SK-N-SH (cell line): ENCODE results near the gene INPP5A. TPM values are rescaled to one million over a fixed set of nuclear protein-coding genes. Genes with fewer than 3 reads are reported as not detected.

ENCODE experiments used
- CTCF ChIA-PET: fragments of 300-600, 350-600 bp; formaldehyde crosslinking; extraction: SDS; loops from one replicate; lab custom pipeline; 2021; lab: Yijun Ruan, JAX
- POLR2A ChIA-PET: fragments of 350-600 bp; sonication (Branson Sonifier 250); formaldehyde crosslinking; extraction: SDS; loops from one replicate; lab custom pipeline; 2020; ENCODE audit warnings: antibody characterized with exemption, inconsistent platforms; lab: Yijun Ruan, JAX
- DNase-seq: peaks from one replicate; pipeline ENCODE4 v3.0.0; 2012
- H2AFZ ChIP-seq: fragments of 200-600 bp; sonication (generic); 2 replicates; pipeline ENCODE4 v1.8.1; 2016; ENCODE audit warnings: antibody characterized with exemption, mild to moderate bottlenecking, low read depth
- H3F3A ChIP-seq: fragments of 200-600 bp; sonication (generic); replicated peaks from 2 replicates; pipeline ENCODE3; 2016; ENCODE audit warnings: antibody characterized with exemption, mild to moderate bottlenecking; ENCODE audit not compliant: insufficient read depth
- H3K27ac ChIP-seq, 2 experiments: fragments of 200-500 bp in 1 of 2; fragments of 200-600 bp in 1 of 2; sonication (Bioruptor generic) in 1 of 2; sonication (generic), shearing (Covaris generic) in 1 of 2; 2 replicates each; pipeline versions ENCODE4 v1.5.1 to v1.6.1; 2014 to 2016; ENCODE audit warnings: low read depth in 2 of 2, inconsistent platforms in 1 of 2, low read length in 1 of 2, mild to moderate bottlenecking in 1 of 2, mixed read lengths in 1 of 2
- H3K27me3 ChIP-seq: fragments of 200-600 bp; sonication (generic), shearing (Covaris generic); 2 replicates; pipeline ENCODE4 v1.6.1; 2016; ENCODE audit warnings: mixed run types; ENCODE audit not compliant: insufficient read depth
- H3K36me3 ChIP-seq, 2 experiments: fragments of 200-500 bp in 1 of 2; fragments of 200-600 bp in 1 of 2; sonication (Bioruptor generic) in 1 of 2; sonication (generic) in 1 of 2; replicated peaks in 1 of 2; 2 replicates each; pipeline versions ENCODE3 to v1.5.1; 2014 to 2016; ENCODE audit warnings: low read length in 1 of 2, mild to moderate bottlenecking in 1 of 2; ENCODE audit not compliant: insufficient read depth in 2 of 2, control insufficient read depth in 1 of 2
- H3K4me1 ChIP-seq, 2 experiments: fragments of 200-500 bp in 1 of 2; fragments of 200-600 bp in 1 of 2; sonication (Bioruptor generic) in 1 of 2; sonication (generic), shearing (Covaris generic) in 1 of 2; 2 replicates each; pipeline versions ENCODE4 v1.5.1 to v1.6.1; 2014 to 2016; ENCODE audit warnings: low read depth in 1 of 2, low read length in 1 of 2, mixed run types in 1 of 2; ENCODE audit not compliant: insufficient read depth in 2 of 2, control insufficient read depth in 1 of 2
- H3K4me2 ChIP-seq: fragments of 200-600 bp; sonication (generic), shearing (Covaris generic); 2 replicates; pipeline ENCODE4 v1.6.1; 2017; ENCODE audit warnings: mixed run types
- H3K4me3 ChIP-seq, 2 experiments: fragments of 200-500 bp in 1 of 2; fragments of 200-600 bp in 1 of 2; sonication (Bioruptor generic) in 1 of 2; sonication (generic), shearing (Covaris generic) in 1 of 2; 2 replicates each; pipeline versions ENCODE4 v1.5.1 to v1.8.1; 2014 to 2016; ENCODE audit warnings: low read depth in 2 of 2, inconsistent platforms in 1 of 2, low read length in 1 of 2, mild to moderate bottlenecking in 1 of 2, mixed read lengths in 1 of 2, moderate library complexity in 1 of 2
- H3K79me2 ChIP-seq: fragments of 200-600 bp; sonication (generic); 2 replicates; pipeline ENCODE4 v1.8.1; 2017; ENCODE audit warnings: mild to moderate bottlenecking; ENCODE audit not compliant: insufficient read depth
- H3K9ac ChIP-seq: fragments of 200-600 bp; sonication (generic); 2 replicates; pipeline ENCODE4 v1.6.1; 2017; ENCODE audit warnings: mixed run types
- H3K9me2 ChIP-seq: fragments of 200-600 bp; sonication (generic); 2 replicates; pipeline ENCODE4 v1.6.1; 2017; ENCODE audit warnings: mixed run types
- H3K9me3 ChIP-seq: fragments of 200-600 bp; sonication (generic); 2 replicates; pipeline ENCODE4 v1.6.1; 2017; ENCODE audit warnings: mixed run types, mild to moderate bottlenecking, moderate library complexity
- H4K20me1 ChIP-seq: fragments of 200-600 bp; sonication (generic); 2 replicates; pipeline ENCODE4 v1.6.1; 2017; ENCODE audit warnings: mild to moderate bottlenecking, mixed run types; ENCODE audit not compliant: insufficient read depth
- CHD2 ChIP-seq: fragments of 150-350 bp; IDR thresholded peaks from 2 replicates; pipeline ENCODE4 v1.6.1; 2018; ENCODE audit warnings: low read length; ENCODE audit not compliant: partially characterized antibody
- ELF1 ChIP-seq: IDR thresholded peaks from 2 replicates; pipeline ENCODE4 v1.4.0; 2012
- EZH2phosphoT487 ChIP-seq: fragments of 200-600 bp; sonication (generic); IDR thresholded peaks from 2 replicates; pipeline ENCODE4 v1.6.1; 2017; ENCODE audit warnings: low read depth, mixed run types, mild to moderate bottlenecking, antibody characterized with exemption, moderate library complexity, borderline replicate concordance
- FOSL2 ChIP-seq: IDR thresholded peaks from 2 replicates; pipeline ENCODE4 v1.4.0; 2012; ENCODE audit warnings: low read depth, mild to moderate bottlenecking, moderate library complexity, borderline replicate concordance
- FOXM1 ChIP-seq: IDR thresholded peaks from 2 replicates; pipeline ENCODE4 v1.4.0; 2012; ENCODE audit warnings: low read depth, mild to moderate bottlenecking
- JUND ChIP-seq: IDR thresholded peaks from 2 replicates; pipeline ENCODE4 v1.4.0; 2012
- MEF2A ChIP-seq: IDR thresholded peaks from 2 replicates; pipeline ENCODE4 v1.4.0; 2012; ENCODE audit warnings: low read depth, borderline replicate concordance
- MXI1 ChIP-seq: IDR thresholded peaks from 2 replicates; pipeline ENCODE4 v1.6.1; 2012; ENCODE audit warnings: mild to moderate bottlenecking, low read depth, low read length, improper control_type of control experiment
- RFX5 ChIP-seq: IDR thresholded peaks from 2 replicates; pipeline ENCODE4 v1.6.1; 2012; ENCODE audit warnings: mild to moderate bottlenecking, improper control_type of control experiment, low read length
- RXRA ChIP-seq: IDR thresholded peaks from 2 replicates; pipeline ENCODE4 v1.4.0; 2012; ENCODE audit warnings: low read depth, mild to moderate bottlenecking, borderline replicate concordance
- SMC3 ChIP-seq: IDR thresholded peaks from 2 replicates; pipeline ENCODE4 v1.6.1; 2012; ENCODE audit warnings: low read depth, low read length, improper control_type of control experiment
- TAF1 ChIP-seq: IDR thresholded peaks from 2 replicates; pipeline ENCODE4 v1.6.1; 2012; ENCODE audit warnings: low read depth, mild to moderate bottlenecking, low read length, moderate library complexity, borderline replicate concordance
- TEAD4 ChIP-seq: IDR thresholded peaks from 2 replicates; pipeline ENCODE4 v1.4.0; 2012; ENCODE audit warnings: mild to moderate bottlenecking, borderline replicate concordance; ENCODE audit not compliant: insufficient read depth
- YY1 ChIP-seq: IDR thresholded peaks from 2 replicates; pipeline ENCODE4 v1.4.0; 2012; ENCODE audit warnings: low read depth, mild to moderate bottlenecking
- WGBS: methylation state at CpG from one replicate; pipeline ENCODE4 v1.1.6; 2017; ENCODE audit warnings: low lambda C conversion rate; 5-methylcytosine and 5-hydroxymethylcytosine counted together
- polyA plus RNA-seq, 3 experiments: library from polyadenylated mRNA; depleted of rRNA; stranded (reverse); fragments of >200 nt; gene quantifications; 2 replicates each; pipeline ENCODE4 v1.2.3, GENCODE V29; 2012
- TF ChIP-seq, protein P1 (sequence below): IDR thresholded peaks from 2 replicates; pipeline ENCODE4 v1.4.0; 2012; ENCODE audit warnings: low read depth
- TF ChIP-seq, protein P2 (sequence below): fragments of 150-350 bp; IDR thresholded peaks from 2 replicates; pipeline ENCODE4 v1.6.1; 2016; ENCODE audit warnings: mild to moderate bottlenecking, low read depth, low read length
- TF ChIP-seq, protein P3 (sequence below): IDR thresholded peaks from 2 replicates; pipeline ENCODE4 v1.4.0; 2012; ENCODE audit warnings: low read depth, borderline replicate concordance

Gene INPP5A
- polyA plus RNA-seq, 1 of the 3 experiments (the other 2 are of a cell fraction) = 12.0 TPM

DNA sequence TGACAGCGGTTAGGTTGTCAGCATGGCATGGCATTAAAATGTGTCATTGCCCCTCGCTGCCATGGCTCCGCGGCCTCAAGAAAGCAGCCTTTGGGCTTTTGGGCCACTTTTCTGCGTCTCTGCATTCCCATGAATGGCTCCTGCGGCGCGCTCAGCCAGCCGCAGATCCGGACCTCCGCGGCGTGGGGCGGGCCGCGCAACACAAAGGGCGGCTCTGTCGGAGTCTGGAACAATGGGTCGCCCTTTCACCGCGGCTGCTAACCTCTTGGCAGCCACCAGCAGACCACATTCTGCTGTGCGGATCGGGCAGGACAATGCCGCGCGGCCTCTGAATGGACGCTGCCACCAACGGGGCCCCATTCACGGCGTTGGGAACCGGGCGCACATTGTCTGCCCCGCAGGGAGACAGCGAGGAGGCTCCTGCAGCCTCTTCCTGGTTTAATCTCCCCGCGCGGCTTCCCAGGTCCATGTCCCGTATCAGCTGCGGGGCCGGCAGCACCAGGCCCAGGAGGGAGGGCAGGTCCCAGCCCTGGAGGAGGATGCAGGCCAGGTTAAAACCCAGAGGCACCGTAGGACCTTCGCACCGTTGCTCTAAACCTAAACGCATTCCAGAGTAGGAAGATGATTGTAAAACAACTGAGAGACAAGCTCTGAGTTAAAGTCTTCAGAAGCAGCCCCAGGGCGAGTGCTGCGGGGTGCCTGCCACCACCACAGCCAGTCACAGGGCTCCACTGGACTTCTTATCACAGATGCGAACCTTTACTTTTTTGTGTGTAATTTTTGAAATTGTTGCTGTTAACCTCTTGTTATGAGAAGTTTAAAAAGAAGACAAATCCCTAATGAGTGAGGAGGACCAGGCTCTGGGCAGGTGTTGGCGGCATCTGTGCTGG, 176.8 kb downstream of the INPP5A start:
- DNase-seq = no peak
- Histone ChIP-seq H3K9me2 (no peaks in the 10 kb centered on the region), H4K20me1 (no peaks in the 10 kb centered on the region), H3K27me3 (no peaks in the 10 kb centered on the region), H3K4me1 (no peaks in the 10 kb centered on the region), H2AFZ (no peak overlapping the region), H3K9me3 (no peaks in the 10 kb centered on the region), H3K9ac (no peak overlapping the region), H3F3A (no peaks in the 10 kb centered on the region), H3K79me2 (no peaks in the 10 kb centered on the region), H3K27ac (no peak overlapping the region), H3K4me3 (no peak overlapping the region), H3K4me2 (no peak overlapping the region), H3K36me3 (no peaks in the 10 kb centered on the region)
- WGBS = 92% methylated on average over 24 of the region's 48 CpGs
- TF ChIP-seq ELF1 = no peak
- TF ChIP-seq EZH2phosphoT487 = no peak
- TF ChIP-seq MXI1 = no peak
- ChIA-PET CTCF (no interaction called here), POLR2A (no interaction called here)

DNA sequence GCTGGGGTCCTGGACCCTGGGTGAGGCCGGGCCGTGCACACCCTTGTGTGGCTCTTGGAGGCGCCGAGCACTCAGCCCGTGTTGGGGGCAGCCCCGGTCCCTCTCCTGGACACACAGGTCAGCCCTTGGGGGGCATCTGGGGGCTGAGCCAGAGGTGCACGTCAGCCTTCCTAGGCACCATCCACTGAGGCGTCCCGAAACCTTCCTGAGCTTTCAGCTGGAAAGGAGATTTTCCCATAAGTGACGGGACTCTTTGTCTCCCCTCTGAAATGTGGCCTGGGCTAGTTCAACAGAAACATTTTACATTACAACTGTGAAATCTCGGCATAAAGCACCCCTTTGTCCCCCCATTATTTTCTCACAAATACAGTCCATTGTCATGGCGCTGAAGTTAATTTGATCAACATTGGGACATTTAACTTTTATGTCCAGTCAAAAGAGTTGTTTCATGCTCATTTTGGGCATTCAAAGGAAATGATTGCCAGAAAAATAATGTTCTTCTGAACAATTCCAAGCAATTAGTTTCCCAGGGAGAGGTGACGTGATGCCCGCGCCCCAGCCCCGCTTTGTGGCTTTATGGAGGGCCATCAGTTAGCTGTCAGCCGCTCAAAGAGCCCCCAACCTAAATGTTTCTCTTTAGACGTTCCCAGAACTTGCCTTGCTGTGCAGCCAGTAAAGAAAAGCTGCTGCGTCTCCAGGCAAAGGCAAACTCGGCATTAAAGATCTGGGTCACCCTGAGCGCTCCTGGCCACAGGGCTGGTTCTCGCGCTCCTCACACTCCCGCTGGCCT, 177.6 kb downstream of the INPP5A start:
- Histone ChIP-seq H3K27me3 (no peaks in the 10 kb centered on the region), H3K4me2 (no peak overlapping the region), H3K9ac (no peak overlapping the region), H2AFZ (no peak overlapping the region), H3K79me2 (no peaks in the 10 kb centered on the region), H4K20me1 (no peaks in the 10 kb centered on the region), H3K4me1 (no peaks in the 10 kb centered on the region), H3F3A (no peaks in the 10 kb centered on the region), H3K27ac (no peak overlapping the region), H3K36me3 (no peaks in the 10 kb centered on the region), H3K4me3 (no peak overlapping the region), H3K9me2 (no peaks in the 10 kb centered on the region), H3K9me3 (no peaks in the 10 kb centered on the region)
- ChIA-PET POLR2A (no interaction called here), CTCF (interaction anchor here (1.2 kb wide), 1 partner anchor 15 kb away, joined by 3 read pairs; no protein-coding TSS in a partner anchor)
- no peak for TF ChIP-seq SMC3
- no peak for TF ChIP-seq RFX5
- no peak for TF ChIP-seq TAF1
- TF ChIP-seq CHD2 = no peak
- TF ChIP-seq, protein P1, sequence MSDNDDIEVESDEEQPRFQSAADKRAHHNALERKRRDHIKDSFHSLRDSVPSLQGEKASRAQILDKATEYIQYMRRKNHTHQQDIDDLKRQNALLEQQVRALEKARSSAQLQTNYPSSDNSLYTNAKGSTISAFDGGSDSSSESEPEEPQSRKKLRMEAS = no peak
- TF ChIP-seq, protein P2, sequence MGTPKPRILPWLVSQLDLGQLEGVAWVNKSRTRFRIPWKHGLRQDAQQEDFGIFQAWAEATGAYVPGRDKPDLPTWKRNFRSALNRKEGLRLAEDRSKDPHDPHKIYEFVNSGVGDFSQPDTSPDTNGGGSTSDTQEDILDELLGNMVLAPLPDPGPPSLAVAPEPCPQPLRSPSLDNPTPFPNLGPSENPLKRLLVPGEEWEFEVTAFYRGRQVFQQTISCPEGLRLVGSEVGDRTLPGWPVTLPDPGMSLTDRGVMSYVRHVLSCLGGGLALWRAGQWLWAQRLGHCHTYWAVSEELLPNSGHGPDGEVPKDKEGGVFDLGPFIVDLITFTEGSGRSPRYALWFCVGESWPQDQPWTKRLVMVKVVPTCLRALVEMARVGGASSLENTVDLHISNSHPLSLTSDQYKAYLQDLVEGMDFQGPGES = no peak
- TF ChIP-seq RXRA = no peak
- no peak for TF ChIP-seq FOXM1
- no peak for TF ChIP-seq YY1
- TF ChIP-seq, protein P3, sequence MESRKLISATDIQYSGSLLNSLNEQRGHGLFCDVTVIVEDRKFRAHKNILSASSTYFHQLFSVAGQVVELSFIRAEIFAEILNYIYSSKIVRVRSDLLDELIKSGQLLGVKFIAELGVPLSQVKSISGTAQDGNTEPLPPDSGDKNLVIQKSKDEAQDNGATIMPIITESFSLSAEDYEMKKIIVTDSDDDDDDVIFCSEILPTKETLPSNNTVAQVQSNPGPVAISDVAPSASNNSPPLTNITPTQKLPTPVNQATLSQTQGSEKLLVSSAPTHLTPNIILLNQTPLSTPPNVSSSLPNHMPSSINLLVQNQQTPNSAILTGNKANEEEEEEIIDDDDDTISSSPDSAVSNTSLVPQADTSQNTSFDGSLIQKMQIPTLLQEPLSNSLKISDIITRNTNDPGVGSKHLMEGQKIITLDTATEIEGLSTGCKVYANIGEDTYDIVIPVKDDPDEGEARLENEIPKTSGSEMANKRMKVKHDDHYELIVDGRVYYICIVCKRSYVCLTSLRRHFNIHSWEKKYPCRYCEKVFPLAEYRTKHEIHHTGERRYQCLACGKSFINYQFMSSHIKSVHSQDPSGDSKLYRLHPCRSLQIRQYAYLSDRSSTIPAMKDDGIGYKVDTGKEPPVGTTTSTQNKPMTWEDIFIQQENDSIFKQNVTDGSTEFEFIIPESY = no peak
- TF ChIP-seq JUND = no peak
- TF ChIP-seq MEF2A = no peak
- TF ChIP-seq FOSL2 = no peak
- TF ChIP-seq ELF1 = no peak
- no peak for TF ChIP-seq TEAD4
- 92% methylated on average over 20 of the region's 24 CpGs for WGBS
- no peak for DNase-seq
